ENCODE measurements around the gene SH3RF3. TPM values are rescaled to one million over a fixed set of nuclear protein-coding genes. Genes with fewer than 3 reads are reported as not detected.

SH3RF3 gene
- total RNA-seq, 1 experiment from 2014 or later = not detected

GRCh38 chr2:109123586-109124201, 5.3 kb upstream of the SH3RF3 start:
- BruUV-seq (replicated peaks) = no TSS peak
- POLR2A ChIA-PET = no interaction called here
- no peak for ATAC-seq

DNA sequence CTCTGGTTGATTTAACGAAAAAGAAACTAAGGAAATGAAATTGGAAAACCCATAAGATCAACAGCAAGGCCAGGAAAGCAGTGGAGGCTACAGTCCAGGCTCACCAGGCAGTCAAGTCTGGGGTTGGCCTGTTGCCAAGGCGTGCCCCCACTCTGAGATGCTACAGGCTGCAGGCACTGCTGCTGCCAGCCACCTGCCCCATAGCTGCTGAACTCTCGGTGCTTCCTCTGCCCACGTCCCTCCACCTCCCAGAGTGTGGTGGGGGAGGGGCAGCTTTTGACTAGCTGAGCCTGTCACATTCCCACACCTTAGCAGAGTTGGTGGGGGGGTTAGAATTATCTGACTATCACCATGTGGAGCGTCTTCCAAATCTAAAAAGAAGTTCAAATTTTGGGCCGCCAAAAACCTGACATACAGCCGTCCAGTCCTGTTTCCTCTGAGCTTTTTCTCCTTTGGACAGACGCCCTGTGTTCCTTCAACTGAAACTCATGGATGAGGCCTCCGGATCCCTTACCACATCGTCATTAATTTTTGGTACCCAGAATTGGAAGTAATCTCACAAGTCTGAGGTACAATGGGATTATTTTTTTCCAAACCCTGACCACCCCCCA, 3.9 kb upstream of the SH3RF3 start:
- TF ChIP-seq ELF1 (IDR thresholded peaks at IDR 0.05; ENCODE audit: borderline replicate concordance, low read depth) (no peak), RAD21 (IDR thresholded peaks at IDR 0.05; ENCODE audit: low read depth) (no peak), EZH2phosphoT487 (IDR thresholded peaks at IDR 0.05; ENCODE audit: borderline replicate concordance) (no peak), YY1 (IDR thresholded peaks at IDR 0.05; ENCODE audit: extremely low read depth, insufficient replicate concordance, low read depth, low read length) (no peak), SP1 (IDR thresholded peaks at IDR 0.05; ENCODE audit: low read depth) (no peak), TCF7L2 (IDR thresholded peaks at IDR 0.05; ENCODE audit: borderline replicate concordance, extremely low read depth, insufficient read depth, insufficient read length) (no peak), CBX3 (IDR thresholded peaks at IDR 0.05; ENCODE audit: low read depth) (no peak), ATF3 (IDR thresholded peaks at IDR 0.05) (no peak), SIN3A (IDR thresholded peaks at IDR 0.05; ENCODE audit: low read depth) (no peak), POLR2A (IDR thresholded peaks at IDR 0.05; ENCODE audit: borderline replicate concordance, extremely low read depth, insufficient read depth, insufficient read length) (no peak), POLR2AphosphoS5 (IDR thresholded peaks at IDR 0.05; ENCODE audit: low read depth, low read length) (no peak), JUND (IDR thresholded peaks at IDR 0.05) (no peak), SRF (IDR thresholded peaks at IDR 0.05; ENCODE audit: low read depth) (no peak), ZFX (IDR thresholded peaks at IDR 0.05) (no peak)
- TF ChIP-seq, protein P1, sequence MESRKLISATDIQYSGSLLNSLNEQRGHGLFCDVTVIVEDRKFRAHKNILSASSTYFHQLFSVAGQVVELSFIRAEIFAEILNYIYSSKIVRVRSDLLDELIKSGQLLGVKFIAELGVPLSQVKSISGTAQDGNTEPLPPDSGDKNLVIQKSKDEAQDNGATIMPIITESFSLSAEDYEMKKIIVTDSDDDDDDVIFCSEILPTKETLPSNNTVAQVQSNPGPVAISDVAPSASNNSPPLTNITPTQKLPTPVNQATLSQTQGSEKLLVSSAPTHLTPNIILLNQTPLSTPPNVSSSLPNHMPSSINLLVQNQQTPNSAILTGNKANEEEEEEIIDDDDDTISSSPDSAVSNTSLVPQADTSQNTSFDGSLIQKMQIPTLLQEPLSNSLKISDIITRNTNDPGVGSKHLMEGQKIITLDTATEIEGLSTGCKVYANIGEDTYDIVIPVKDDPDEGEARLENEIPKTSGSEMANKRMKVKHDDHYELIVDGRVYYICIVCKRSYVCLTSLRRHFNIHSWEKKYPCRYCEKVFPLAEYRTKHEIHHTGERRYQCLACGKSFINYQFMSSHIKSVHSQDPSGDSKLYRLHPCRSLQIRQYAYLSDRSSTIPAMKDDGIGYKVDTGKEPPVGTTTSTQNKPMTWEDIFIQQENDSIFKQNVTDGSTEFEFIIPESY (IDR thresholded peaks at IDR 0.05; ENCODE audit: extremely low read depth, insufficient replicate concordance, low read length) = no peak
- Histone ChIP-seq H3K4me2 (ENCODE audit: low read length) (peak overlapping the region; percentile 50), H3K79me2 (ENCODE audit: insufficient read depth, low read length) (no peaks in the 10 kb centered on the region), H3K9me3 (ENCODE audit: control insufficient read depth in 1 of 2, insufficient read depth in 1 of 2, low read depth in 1 of 2, low read length in 2 of 2) (no peaks in the 10 kb centered on the region), H3K4me3 (replicated peaks in 1 of 2; ENCODE audit: low read depth in 1 of 2, low read length in 2 of 2) (peak overlapping the region in 1 of 2 experiments; percentile 9; a peak in 1 of 4 replicates), H3K27me3 (ENCODE audit: insufficient read depth, low read length) (no peaks in the 10 kb centered on the region; the same call in 1 of the 2 replicates), H3K36me3 (ENCODE audit: control insufficient read depth in 1 of 2, insufficient read depth in 2 of 2, low read length in 2 of 2) (no peaks in the 10 kb centered on the region), H3K9me2 (ENCODE audit: insufficient read depth) (no peaks in the 10 kb centered on the region), H3K4me1 (ENCODE audit: control insufficient read depth in 1 of 2, insufficient read depth in 2 of 2, low read length in 2 of 2) (peaks cover 12 to 17% of the 10 kb centered on the region in 2 experiments; a peak in 3 of 4 replicates), H3K27ac (ENCODE audit: low read depth, low read length) (no peak overlapping the region), H4K20me1 (ENCODE audit: insufficient read depth) (no peaks in the 10 kb centered on the region), H3K9ac (ENCODE audit: low read length) (no peak overlapping the region), H2AFZ (ENCODE audit: low read depth, low read length, poor library complexity, severe bottlenecking) (peak overlapping the region; percentile 24)
- ChIA-PET CTCF (no interaction called here), POLR2A (no interaction called here), RAD21 (ENCODE audit: low non-redundant PET in 1 of 2, low total read pairs in 2 of 2, uncharacterized antibody in 2 of 2, unreplicated experiment in 2 of 2) (no interaction called here)
- DNase-seq (ENCODE audit: low read depth, low spot score) = no peak
- intact Hi-C loops (cut with micrococcal nuclease) = no loop called here
- BruUV-seq (replicated peaks) = no TSS peak
- peak; percentile 31; the same call in 1 of the 2 replicates for ATAC-seq

More at GRCh38 chr2:109123586-109124201, 5.3 kb upstream of the SH3RF3 start:
- no peaks in the 10 kb centered on the region; the same call in 1 of the 2 replicates for H3K27me3 ChIP-seq (ENCODE audit: insufficient read depth, low read length)
- TF ChIP-seq ZNF274 (IDR thresholded peaks at IDR 0.05; ENCODE audit: low read depth, low read length) (no peak), ZFX (IDR thresholded peaks at IDR 0.05) (no peak), CEBPB (IDR thresholded peaks at IDR 0.05; ENCODE audit: low read depth) (no peak), JUND (IDR thresholded peaks at IDR 0.05) (no peak), POLR2A (IDR thresholded peaks at IDR 0.05; ENCODE audit: borderline replicate concordance, extremely low read depth, insufficient read depth, insufficient read length) (no peak), EZH2 (IDR thresholded peaks at IDR 0.05) (no peak), EGR1 (IDR thresholded peaks at IDR 0.05; ENCODE audit: low read depth) (no peak)
- no peak overlapping the region for H3K4me2 ChIP-seq (ENCODE audit: low read length)
- ChIA-PET RAD21 (ENCODE audit: low non-redundant PET in 1 of 2, low total read pairs in 2 of 2, uncharacterized antibody in 2 of 2, unreplicated experiment in 2 of 2) (interaction anchor here in 1 of 2 experiments (0.7 kb wide), 1 partner anchor 110 kb away, joined by 3 read pairs; no protein-coding TSS in a partner anchor), CTCF (no interaction called here)
- no peak overlapping the region for H3K27ac ChIP-seq (ENCODE audit: low read depth, low read length)
- H3K9me2 ChIP-seq (ENCODE audit: insufficient read depth) = no peaks in the 10 kb centered on the region
- no peaks in the 10 kb centered on the region for H4K20me1 ChIP-seq (ENCODE audit: insufficient read depth)
- intact Hi-C loops (cut with micrococcal nuclease) = no loop called here
- no peaks in the 10 kb centered on the region for H3K36me3 ChIP-seq (ENCODE audit: control insufficient read depth in 1 of 2, insufficient read depth in 2 of 2, low read length in 2 of 2)
- no peaks in the 10 kb centered on the region for H3K9me3 ChIP-seq (ENCODE audit: control insufficient read depth in 1 of 2, insufficient read depth in 1 of 2, low read depth in 1 of 2, low read length in 2 of 2)
- H2AFZ ChIP-seq (ENCODE audit: low read depth, low read length, poor library complexity, severe bottlenecking) = no peak overlapping the region
- H3K4me3 ChIP-seq (replicated peaks in 1 of 2; ENCODE audit: low read depth in 1 of 2, low read length in 2 of 2) = no peak overlapping the region
- no peak for DNase-seq (ENCODE audit: low read depth, low spot score)
- H3K79me2 ChIP-seq (ENCODE audit: insufficient read depth, low read length) = no peaks in the 10 kb centered on the region
- no peak overlapping the region for H3K9ac ChIP-seq (ENCODE audit: low read length)
- peaks cover 12 to 17% of the 10 kb centered on the region in 2 experiments; a peak in 3 of 4 replicates for H3K4me1 ChIP-seq (ENCODE audit: control insufficient read depth in 1 of 2, insufficient read depth in 2 of 2, low read length in 2 of 2)

Measured in HCT116 (cell line).